ENCODE results near the gene E2F2.
"Not testable (repeated sequence)": the region's sequence is repeated elsewhere in the genome, so short reads cannot be mapped to it uniquely, and the experiment has no call there.

E2F2 gene

GRCh38 chr1:23546897-23547584 is 16.0 kb upstream of the E2F2 start:
- DNase-seq (ENCODE audit: low read depth) = no peak

GRCh38 chr1:23545851-23546250 is 14.8 kb upstream of the E2F2 start:
- no peak for DNase-seq (ENCODE audit: low read depth)

GRCh38 chr1:23544444-23545389 is 13.7 kb upstream of the E2F2 start:
- peak; percentile 57 for DNase-seq (ENCODE audit: low read depth)

- no peak for DNase-seq (ENCODE audit: low read depth)
Observed at GRCh38 chr1:23543707-23544443, 12.8 kb upstream of the E2F2 start.

- not testable (repeated sequence) for DNase-seq (ENCODE audit: low read depth)
Observed at GRCh38 chr1:23542940-23543339, 11.9 kb upstream of the E2F2 start.

- DNase-seq (ENCODE audit: low read depth) = peak; percentile 60
Observed at GRCh38 chr1:23539698-23540266, 8.7 kb upstream of the E2F2 start.

- DNase-seq (ENCODE audit: low read depth) = no peak
Observed at GRCh38 chr1:23537296-23537973, 6.4 kb upstream of the E2F2 start.

GRCh38 chr1:23533246-23534023 is 2.4 kb upstream of the E2F2 start:
- no peak for DNase-seq (ENCODE audit: low read depth)

GRCh38 chr1:23531562-23532094 is 595 bp upstream of the E2F2 start:
- DNase-seq (ENCODE audit: low read depth) = no peak

GRCh38 chr1:23530087-23530746 is 816 bp downstream of the E2F2 start:
- no peak for DNase-seq (ENCODE audit: low read depth)

- DNase-seq (ENCODE audit: low read depth) = no peak
Observed at GRCh38 chr1:23529146-23530086, 1.6 kb downstream of the E2F2 start.

- DNase-seq (ENCODE audit: low read depth) = peak; percentile 79
Observed at GRCh38 chr1:23528250-23528978, 2.6 kb downstream of the E2F2 start.

GRCh38 chr1:23527900-23528249 is 3.2 kb downstream of the E2F2 start:
- DNase-seq (ENCODE audit: low read depth) = no peak

- DNase-seq (ENCODE audit: low read depth) = no peak
Observed at GRCh38 chr1:23527366-23527765, 3.7 kb downstream of the E2F2 start.

GRCh38 chr1:23526329-23527041 is 4.5 kb downstream of the E2F2 start:
- DNase-seq (ENCODE audit: low read depth) = no peak

- DNase-seq (ENCODE audit: low read depth) = no peak
Observed at GRCh38 chr1:23525558-23526250, 5.3 kb downstream of the E2F2 start.

Data from stromal cell of bone marrow (primary cell).